Measurements from ENCODE around the gene CACNG1. TPM values are rescaled to one million over a fixed set of nuclear protein-coding genes. Genes with fewer than 3 reads are reported as not detected.

The CACNG1 gene
- total RNA-seq, 1 donor from 2014 or later, result 0.18 TPM

Other genes starting within 250 kb of the CACNG1 start
- gene CACNG5, start 209.4 kb upstream of the CACNG1 start, total RNA-seq, result not detected in 3 replicates
- gene CACNG4, start 79.8 kb upstream of the CACNG1 start, total RNA-seq, result 9.5 to 10.4 TPM (median 10.1 TPM) in 3 replicates
- 84.1 to 86.6 TPM (median 85.6 TPM) in 3 replicates for gene HELZ, start 200.6 kb downstream of the CACNG1 start, total RNA-seq

All from mesothelial cell of epicardium (in vitro differentiated cells).